ENCODE measurements around the gene HAO1. TPM values are rescaled to one million over a fixed set of nuclear protein-coding genes. Genes with fewer than 3 reads are reported as not detected.
"Not testable (repeated sequence)": the region's sequence is repeated elsewhere in the genome, so short reads cannot be mapped to it uniquely, and the experiment has no call there.

HAO1 gene
- total RNA-seq, 3 donors from 2014 or later, result not detected

DNA sequence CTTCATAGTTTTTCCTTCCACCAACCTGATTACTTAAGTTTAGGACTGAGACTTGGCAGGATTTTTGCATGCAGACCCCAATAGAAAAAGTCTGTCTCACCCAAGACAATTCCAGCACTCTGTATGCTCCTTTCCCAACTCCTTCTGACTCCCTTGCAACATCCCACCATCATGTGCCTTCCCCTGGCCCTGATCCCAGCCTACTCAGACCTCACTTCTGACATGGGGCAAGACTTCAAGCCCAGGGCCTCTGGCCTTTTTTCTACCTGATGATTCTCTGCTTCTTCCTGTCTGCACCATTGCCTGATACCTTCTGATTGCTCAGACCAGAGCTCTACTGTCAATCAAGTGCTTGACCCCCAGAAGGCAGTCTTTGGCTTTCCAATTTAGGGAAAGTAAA lies 96.6 kb downstream of the HAO1 start:
- intact Hi-C loops (cut with DNase I, micrococcal nuclease), result no loop called here
- TF ChIP-seq, protein P1, sequence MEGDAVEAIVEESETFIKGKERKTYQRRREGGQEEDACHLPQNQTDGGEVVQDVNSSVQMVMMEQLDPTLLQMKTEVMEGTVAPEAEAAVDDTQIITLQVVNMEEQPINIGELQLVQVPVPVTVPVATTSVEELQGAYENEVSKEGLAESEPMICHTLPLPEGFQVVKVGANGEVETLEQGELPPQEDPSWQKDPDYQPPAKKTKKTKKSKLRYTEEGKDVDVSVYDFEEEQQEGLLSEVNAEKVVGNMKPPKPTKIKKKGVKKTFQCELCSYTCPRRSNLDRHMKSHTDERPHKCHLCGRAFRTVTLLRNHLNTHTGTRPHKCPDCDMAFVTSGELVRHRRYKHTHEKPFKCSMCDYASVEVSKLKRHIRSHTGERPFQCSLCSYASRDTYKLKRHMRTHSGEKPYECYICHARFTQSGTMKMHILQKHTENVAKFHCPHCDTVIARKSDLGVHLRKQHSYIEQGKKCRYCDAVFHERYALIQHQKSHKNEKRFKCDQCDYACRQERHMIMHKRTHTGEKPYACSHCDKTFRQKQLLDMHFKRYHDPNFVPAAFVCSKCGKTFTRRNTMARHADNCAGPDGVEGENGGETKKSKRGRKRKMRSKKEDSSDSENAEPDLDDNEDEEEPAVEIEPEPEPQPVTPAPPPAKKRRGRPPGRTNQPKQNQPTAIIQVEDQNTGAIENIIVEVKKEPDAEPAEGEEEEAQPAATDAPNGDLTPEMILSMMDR (IDR thresholded peaks at IDR 0.05), result no peak

DNA sequence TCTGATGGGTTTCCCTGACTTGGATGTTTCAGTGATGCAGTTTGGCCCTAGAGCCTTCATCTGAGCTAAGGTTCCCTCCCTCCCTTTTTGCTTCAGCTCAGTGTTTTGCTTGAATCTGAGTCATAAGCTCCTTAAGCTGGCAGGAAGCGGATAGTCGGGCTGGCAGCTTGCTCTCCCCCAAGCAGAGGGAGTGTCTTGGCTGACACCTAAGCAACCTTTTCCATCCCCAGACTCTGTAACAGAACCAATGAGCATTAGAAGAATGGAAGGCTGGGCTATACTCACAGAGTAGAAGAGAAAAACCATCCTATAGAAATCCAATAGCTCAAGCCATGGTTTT lies 98.3 kb downstream of the HAO1 start:
- Histone ChIP-seq H3K4me3 (no peak overlapping the region), H3K9me3 (no peaks in the 10 kb centered on the region), H3K36me3 (ENCODE audit: low read depth) (no peaks in the 10 kb centered on the region), H3K4me1 (ENCODE audit: low read depth) (no peaks in the 10 kb centered on the region)
- TF ChIP-seq, protein P1 (IDR thresholded peaks at IDR 0.05), result no peak
- ATAC-seq (no peak), DNase-seq (no peak)
- intact Hi-C loops (cut with DNase I, micrococcal nuclease), result no loop called here

More for the DNA sequence above, 96.6 kb downstream of the HAO1 start:
- Histone ChIP-seq H3K4me3 (no peak overlapping the region), H3K9me3 (no peaks in the 10 kb centered on the region), H3K36me3 (ENCODE audit: low read depth) (no peaks in the 10 kb centered on the region), H3K4me1 (ENCODE audit: low read depth) (no peaks in the 10 kb centered on the region)
- DNase-seq (no peak), ATAC-seq (no peak)

DNA sequence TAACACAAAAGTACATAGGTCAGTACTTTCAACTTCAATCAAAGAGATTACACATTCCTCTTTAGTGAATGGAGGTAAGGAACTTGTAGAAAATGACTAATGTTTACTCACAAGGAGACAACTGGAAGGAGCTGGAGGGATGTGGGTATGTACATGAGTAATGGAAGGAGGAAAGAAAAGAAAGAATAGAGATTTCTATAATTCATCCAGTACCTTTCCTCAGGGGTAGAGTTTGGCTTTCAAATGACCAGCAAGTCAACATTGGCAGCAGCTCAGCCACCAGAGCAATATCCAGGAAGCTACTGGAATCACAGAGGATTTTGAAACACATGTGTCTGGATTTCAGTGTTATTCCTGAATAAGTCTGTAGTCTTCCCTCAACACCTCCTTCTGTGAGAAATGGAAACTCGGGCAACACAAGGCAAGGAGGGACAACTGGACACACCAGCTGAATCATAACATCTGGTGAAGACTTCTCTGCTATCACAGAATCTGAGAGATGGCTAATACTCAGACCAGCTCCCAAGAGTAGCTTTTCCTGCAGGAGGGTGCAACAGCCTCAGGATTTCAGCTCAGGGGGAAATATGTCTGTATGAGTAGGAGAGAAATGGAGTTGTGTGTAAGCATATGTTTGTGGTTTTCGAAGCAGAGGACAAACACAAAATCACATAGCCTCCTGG lies 98.8 kb downstream of the HAO1 start:
- H3K4me3 ChIP-seq, result no peak overlapping the region
- no peaks in the 10 kb centered on the region for H3K4me1 ChIP-seq (ENCODE audit: low read depth)
- TF ChIP-seq, protein P1 (IDR thresholded peaks at IDR 0.05), result no peak
- ATAC-seq, result no peak
- no peaks in the 10 kb centered on the region for H3K9me3 ChIP-seq
- intact Hi-C loops (cut with DNase I, micrococcal nuclease), result no loop called here
- no peaks in the 10 kb centered on the region for H3K36me3 ChIP-seq (ENCODE audit: low read depth)
- DNase-seq, result no peak

DNA sequence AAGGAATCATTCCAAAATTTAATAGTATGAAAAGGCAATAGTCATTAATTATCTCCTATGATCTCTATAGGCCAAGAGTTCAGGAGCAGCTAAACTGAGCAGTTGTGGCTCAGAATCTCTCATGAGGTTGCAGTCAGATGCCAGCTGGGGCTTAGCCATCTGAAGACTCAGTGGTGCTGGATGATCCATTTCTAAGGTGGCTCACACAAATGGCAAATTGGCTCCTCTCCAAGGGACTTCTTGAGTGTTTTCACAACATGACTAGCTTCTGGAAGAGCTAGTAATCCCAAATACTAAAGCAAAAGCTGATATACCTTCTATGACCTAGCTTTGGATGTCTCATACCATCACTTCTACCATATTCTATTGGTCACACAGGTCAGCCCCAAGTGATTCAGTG lies 104.2 kb downstream of the HAO1 start:
- DNase-seq (no peak), ATAC-seq (no peak)
- H3K36me3 ChIP-seq (ENCODE audit: low read depth), result no peaks in the 10 kb centered on the region
- intact Hi-C loops (cut with DNase I, micrococcal nuclease), result no loop called here
- H3K4me1 ChIP-seq (ENCODE audit: low read depth), result no peaks in the 10 kb centered on the region
- peaks cover 4% of the 10 kb centered on the region for H3K9me3 ChIP-seq
- TF ChIP-seq, protein P1 (IDR thresholded peaks at IDR 0.05), result no peak
- H3K4me3 ChIP-seq, result no peak overlapping the region

DNA sequence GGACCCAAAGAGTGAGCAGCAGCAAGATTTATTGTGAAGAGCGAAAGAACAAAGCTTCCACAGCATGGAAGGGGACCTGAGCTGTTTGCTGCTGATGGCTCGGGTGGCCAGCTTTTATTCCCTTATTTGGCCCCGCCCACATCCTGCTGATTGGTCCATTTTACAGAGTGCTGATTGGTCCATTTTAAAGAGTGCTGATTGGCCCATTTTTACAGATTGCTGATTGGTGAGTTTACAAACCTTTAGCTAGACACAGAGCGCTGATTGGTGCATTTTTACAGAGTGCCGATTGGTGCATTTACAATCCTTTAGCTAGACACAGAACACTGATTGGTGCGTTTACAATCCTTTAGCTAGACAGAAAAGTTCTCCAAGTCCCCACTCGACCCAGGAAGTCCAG lies 105.8 kb downstream of the HAO1 start:
- H3K36me3 ChIP-seq (ENCODE audit: low read depth); H3K9me3 ChIP-seq; intact Hi-C loops (cut with DNase I, micrococcal nuclease); ATAC-seq; H3K4me1 ChIP-seq (ENCODE audit: low read depth); H3K4me3 ChIP-seq; DNase-seq: not testable (repeated sequence)

Other genes starting within 250 kb of the HAO1 start
- 10 to 100 TPM; 20.4 to 91.6 (median 26.5) TPM for gene TMX4, start 79.3 kb upstream of the HAO1 start, total RNA-seq
- 10 to 100 TPM in 1 of 3 donors, 1 to 10 TPM in 2; 7.2 to 50.7 (median 8.8) TPM for gene PLCB1, start 191.8 kb upstream of the HAO1 start, total RNA-seq

All from mucosa of descending colon (tissue), 3 donors.